Retinal pigment epithelial cell (primary cell): ENCODE data around the gene ARHGAP4.

Source experiments
- DNase-seq: peaks from one replicate; pipeline ENCODE4 v3.0.0-alpha.2; 2010; ENCODE audit warnings: low read depth
- H3K4me3 ChIP-seq: 2 replicates; pipeline ENCODE4 v1.5.1; 2011; ENCODE audit warnings: mild to moderate bottlenecking, low read length, control low read depth, moderate library complexity
- CTCF ChIP-seq: conservative IDR thresholded peaks from 2 replicates; pipeline ENCODE4 v1.5.1; 2011; ENCODE audit warnings: low read depth, low read length, control low read depth, inconsistent platforms

The ARHGAP4 gene

GRCh38 chrX:153950127-153950526, 24.1 kb upstream of the ARHGAP4 start:
- DNase-seq: no peak
- no peak for TF ChIP-seq CTCF
- H3K4me3 ChIP-seq: no peak overlapping the region

- no peak overlapping the region for H3K4me3 ChIP-seq
- no peak for DNase-seq
- no peak for TF ChIP-seq CTCF
Measured at GRCh38 chrX:153948847-153949805, 23.1 kb upstream of the ARHGAP4 start.

GRCh38 chrX:153948002-153948466, 22.0 kb upstream of the ARHGAP4 start:
- no peak overlapping the region for H3K4me3 ChIP-seq
- TF ChIP-seq CTCF: no peak
- DNase-seq: no peak

- peak; percentile 95 for TF ChIP-seq CTCF
- H3K4me3 ChIP-seq: no peak overlapping the region
- DNase-seq: no peak
Measured at GRCh38 chrX:153947009-153947769, 21.1 kb upstream of the ARHGAP4 start.

GRCh38 chrX:153945956-153946943, 20.2 kb upstream of the ARHGAP4 start:
- no peak for DNase-seq
- TF ChIP-seq CTCF: no peak
- no peak overlapping the region for H3K4me3 ChIP-seq

- no peak overlapping the region for H3K4me3 ChIP-seq
- no peak for TF ChIP-seq CTCF
- DNase-seq: no peak
Measured at GRCh38 chrX:153944800-153945150, 18.7 kb upstream of the ARHGAP4 start.
